Embryonic facial prominence (tissue), 1 donor: ENCODE data around the gene PCED1A.

Source experiments
- DNase-seq: peaks from one replicate; pipeline ENCODE4 v3.0.0-alpha.2; 2016; ENCODE audit errors: extremely low spot score

The PCED1A gene, protein sequence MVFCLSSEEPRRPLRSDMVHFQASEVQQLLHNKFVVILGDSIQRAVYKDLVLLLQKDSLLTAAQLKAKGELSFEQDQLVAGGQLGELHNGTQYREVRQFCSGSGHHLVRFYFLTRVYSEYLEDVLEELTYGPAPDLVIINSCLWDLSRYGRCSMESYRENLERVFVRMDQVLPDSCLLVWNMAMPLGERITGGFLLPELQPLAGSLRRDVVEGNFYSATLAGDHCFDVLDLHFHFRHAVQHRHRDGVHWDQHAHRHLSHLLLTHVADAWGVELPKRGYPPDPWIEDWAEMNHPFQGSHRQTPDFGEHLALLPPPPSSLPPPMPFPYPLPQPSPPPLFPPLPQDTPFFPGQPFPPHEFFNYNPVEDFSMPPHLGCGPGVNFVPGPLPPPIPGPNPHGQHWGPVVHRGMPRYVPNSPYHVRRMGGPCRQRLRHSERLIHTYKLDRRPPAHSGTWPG

DNA sequence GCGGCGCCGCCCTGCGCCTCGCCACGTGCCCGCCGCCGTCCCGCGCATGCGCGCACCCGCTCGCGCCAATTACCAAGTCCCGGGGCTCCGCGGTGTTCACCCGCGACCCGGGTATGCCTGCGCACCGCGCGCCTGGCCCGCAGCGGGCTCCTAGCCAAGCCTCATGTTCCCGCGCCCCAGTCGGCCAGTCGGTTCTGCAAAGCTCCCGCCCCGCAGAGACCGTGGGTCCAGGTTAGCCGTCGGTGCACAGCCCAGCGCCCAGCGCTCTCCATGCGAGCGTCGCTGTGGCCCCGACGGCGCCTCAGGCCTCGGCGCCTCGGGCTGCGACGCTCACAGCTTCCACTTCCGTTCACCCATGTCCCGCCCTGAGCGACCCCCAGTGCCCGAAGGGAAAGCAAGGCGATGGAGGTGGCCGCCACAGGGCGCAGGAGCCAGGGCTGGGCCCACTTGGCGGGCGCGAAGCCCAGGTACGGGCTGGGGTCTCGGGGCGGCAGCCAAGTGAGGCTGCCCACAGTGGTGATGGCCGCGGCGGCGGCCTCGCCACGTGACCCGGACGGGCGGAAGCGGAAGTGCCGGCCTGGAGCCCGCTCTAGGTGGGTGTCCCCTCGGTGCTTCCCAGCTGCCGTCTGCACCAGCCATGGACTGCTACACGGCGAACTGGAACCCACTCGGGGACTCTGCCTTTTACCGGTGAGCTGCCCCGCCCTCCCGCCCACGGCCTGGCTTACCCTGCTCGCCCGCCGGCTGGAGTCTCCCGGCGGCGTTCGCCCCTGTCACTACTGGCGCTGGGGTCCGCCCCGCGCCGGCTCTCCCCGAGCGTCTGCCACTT, at the start of gene PCED1A, which contains the start of gene VPS16:
Gene PCED1A, minus strand, starts transcription at position 518 of the 829 bp plus-strand sequence. CDS start 743 bp downstream, outside the sequence.
Gene VPS16, plus strand, starts transcription at position 608 of the 829 bp plus-strand sequence. Its CDS starts 30 bp downstream, at position 638.
- DNase-seq, result peak; percentile 58

DNA sequence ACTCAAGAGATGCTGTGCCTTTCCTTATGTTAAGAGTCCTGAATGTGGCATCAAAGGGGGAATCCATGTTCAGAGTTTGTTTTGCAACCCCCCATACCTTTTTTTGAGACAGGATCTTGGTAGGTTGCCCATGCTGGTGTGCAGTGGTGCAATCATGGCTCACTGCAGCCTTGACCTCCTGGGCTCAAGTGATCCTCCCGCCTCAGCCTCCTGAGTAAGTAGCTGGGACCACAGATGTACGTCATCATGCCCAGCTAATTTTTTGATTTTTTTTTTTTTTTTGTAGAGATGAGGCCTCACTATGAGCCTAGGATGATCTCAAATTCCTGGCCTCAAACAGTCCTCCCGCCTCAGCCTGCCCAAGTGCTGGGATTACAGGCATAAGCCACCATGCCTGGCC, 49.3 kb upstream of the PCED1A start:
- DNase-seq, result no peak

DNA sequence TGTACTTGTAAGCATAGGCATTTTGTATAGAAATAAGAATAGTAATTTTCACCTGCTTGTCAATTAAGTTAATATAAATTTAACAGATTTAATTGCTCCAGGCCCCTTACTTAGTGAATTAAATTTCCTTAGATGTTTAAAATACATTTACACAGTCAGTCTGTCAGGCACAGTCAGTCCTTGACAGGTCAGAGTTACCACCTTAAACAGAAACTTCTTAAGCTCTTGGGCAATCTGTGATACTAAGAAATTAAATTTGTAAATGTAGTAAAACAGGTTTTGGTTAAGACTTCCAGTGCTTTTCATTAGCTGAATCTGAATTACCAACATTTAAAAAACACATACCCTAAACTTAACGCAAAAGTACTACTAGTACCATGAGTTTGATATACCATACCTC, 48.8 kb upstream of the PCED1A start:
- DNase-seq, result no peak

DNA sequence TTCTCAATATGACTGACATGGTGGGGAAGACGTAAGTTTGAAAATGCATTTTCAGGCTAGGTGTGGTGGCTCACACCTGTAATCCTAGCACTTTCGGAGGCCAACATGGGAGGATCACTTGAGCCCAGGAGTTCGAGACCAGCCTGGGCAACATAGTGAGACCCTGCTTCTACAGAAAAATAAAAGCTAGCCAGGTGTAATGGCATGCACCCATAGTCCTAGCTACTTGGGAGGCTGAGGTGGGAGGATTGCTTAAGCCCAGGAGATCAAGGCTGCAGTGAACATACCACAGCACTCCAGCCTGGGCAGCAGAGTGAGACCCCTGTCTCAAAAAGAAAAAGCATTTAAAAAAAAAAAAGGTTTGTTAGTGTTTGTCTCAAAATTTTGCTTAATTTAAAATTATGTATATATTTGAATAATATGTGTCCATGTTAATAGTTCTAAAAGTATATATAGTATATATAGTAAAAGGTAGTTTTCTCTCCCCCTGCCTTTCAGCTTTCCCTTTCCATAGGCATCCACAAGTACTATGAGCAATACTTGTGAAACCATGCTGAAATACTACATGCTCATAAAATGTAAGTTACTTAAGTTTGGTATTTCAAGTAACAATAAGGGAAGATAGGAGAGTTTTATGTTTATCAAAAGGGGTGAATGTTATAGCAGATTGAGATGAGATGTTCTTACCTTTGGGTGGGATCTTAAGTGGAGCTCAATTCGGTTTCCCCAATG, 47.9 kb upstream of the PCED1A start:
- DNase-seq, result no peak

DNA sequence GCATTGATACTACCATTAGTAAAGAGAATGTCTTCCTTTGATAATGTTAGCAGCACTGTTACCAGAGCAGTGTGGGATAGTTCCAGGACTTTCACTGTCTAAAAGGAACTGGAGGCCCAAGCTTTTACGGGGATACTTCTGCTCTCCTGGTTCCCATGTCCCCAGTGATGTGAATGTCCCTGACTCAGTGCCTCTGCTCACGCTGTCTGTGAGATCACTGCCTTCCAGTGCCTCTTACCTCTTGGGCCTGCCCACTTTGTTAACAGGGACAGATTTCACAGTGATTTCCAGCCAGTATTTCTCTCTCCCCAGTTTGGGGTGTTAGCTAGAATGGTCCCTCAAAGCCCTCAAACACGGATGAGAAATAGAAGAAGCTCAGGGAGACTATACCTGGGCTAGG, 47.3 kb upstream of the PCED1A start:
- DNase-seq, result no peak

DNA sequence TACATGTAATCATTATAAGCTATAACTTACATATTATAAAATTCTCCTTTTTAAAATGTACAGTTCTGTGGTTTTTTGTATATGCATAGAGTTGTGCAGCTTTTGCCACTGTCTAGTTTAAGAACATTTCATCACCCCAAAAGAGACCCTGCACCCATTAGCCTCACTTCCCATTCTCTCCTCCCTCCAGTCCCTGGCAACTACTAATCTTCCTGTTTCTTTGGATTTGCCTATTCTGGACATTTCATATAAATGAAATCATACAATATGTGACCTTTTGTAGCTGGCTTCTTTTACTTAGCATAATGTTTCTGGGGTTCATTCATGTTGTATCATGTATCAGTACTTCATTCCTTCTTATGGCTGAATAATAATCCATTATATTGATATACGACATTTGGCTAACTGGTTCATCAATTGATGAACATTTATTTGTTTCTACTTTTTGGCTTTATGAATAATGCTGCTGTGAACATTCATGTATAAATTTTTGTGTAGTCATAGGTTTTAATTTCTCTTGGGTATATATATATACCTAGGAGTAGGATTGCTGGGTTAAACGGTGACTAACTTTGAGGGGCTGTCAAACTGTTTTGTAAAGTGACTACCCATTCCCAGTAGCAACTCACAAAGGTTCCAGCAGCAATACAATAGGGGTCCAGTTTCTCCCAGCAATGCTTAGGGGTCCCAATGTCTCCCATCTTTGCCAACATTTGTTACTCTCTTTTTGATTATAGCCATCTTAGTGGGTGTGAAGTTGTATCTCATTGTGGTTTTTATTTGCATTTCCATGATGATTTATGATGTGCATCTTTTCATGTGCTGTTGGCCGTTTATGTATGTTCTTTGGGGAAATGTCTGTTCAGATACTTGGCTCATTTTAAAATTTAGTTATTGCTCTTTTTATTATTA, 43.5 kb upstream of the PCED1A start:
- DNase-seq, result no peak

DNA sequence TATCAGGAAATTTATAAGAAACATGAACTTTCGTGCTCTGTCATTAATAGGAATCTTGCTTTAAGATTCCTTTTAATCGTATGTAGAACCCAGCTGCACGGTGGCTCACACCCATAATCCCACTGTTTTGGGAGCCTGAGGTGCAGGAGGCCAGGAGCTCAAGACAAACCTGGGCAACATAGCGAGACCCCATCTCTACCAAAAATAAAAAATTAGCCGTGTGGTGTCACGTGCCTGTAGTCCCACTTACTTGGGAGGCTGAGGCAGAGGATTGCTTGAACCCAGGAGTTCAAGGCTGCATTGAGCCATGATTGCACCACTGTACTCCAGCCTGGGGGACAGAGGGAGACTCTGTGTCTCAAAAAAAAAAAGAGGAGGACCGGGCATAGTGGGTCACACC, 40.2 kb upstream of the PCED1A start:
- DNase-seq, result no peak

DNA sequence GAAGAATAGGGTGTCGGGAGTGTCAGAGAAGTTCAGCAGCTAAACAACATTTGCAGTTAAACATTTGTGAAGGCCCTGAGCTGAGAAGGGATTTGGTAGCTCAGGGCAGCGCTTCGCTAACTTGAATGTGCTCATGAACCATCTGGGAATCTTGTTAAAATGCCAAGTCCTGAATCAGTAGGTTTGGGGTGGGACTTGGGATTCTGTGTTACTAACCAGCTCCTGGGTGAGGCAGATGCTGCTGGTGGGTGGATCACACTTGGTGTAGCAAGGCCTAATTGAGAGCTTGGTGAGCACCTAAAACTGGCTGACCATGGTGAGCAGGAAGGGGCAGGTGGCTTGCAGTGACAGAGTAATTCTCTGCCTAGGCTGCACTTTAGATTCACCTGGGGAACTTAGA, 38.7 kb upstream of the PCED1A start:
- no peak for DNase-seq

DNA sequence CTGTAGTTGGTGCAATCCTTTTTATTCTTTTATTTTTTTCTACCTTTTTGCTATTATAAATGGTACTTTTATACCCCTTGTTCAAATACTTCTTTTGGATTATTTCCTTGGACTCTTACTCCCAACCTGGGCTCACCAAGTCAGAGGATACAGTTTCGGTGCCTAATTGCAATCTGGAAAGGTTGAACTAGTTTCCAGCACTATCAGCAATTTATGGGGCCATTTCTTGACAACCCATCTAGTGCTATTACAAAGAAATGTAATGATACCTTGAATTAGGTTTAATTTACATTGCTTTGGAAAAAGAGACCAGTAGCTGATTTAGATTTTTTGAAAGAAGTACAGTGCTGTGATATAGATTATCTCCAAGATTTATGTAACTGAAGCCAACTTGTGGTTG, 38.1 kb upstream of the PCED1A start:
- no peak for DNase-seq

DNA sequence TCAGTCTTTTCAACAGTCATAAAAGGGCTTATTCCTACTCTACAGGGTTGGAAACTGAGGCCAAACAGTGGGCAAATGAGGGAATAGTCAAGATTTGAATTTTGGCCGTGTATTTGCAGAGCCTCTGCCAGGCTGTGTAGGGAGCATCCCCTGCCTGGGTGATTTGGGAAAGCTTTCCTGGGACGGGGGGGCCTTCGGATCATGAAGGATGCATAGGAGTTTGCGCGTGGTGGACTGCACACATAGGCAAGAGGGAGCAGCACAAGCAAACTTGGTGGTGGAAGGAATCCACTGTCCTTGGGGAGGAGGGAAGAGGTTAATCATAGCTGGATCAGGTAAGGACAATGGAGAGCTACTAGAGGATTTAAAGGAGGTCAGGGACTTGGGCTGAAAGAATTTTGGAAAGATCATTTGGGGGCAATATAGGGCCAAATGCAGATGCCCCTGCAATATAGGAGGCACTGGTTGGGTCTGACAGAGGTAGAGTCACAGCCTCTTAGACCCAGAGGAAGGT, 35.3 kb upstream of the PCED1A start:
- DNase-seq, result no peak

DNA sequence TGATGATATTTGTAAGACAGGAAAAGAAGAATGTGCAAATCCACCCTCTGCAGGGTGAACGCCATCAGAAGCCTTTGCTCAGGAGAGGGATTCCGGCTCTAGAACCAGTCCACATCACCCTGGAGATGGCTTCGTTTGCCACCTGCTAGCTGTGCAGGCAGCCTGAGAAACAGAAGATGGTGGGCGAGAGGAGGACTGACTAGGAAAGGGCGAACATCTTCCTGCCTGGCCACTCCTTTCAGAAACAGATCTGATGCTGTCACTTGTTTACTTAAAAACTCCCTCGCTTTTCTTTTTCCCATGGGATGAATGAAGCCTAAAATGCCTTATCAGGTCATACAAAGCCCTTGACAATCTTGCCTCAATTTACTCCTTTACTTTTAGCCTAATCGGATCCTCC, 34.0 kb upstream of the PCED1A start:
- DNase-seq, result no peak

DNA sequence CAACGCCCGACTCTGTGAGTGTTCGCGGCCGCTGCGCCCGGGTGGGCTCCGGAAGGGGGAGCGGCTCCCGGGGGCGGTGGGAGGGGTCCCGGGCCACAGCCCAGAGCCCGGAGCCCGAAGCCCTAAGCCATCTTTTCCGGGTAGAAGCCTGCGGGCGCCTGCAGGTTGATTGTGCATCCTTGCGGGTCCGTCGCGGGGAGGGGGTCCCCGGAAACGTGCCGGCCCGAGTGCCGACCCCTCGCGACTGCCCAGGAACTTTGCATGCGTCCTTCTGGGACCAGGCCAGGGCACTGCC, 33.2 kb upstream of the PCED1A start:
- no peak for DNase-seq

DNA sequence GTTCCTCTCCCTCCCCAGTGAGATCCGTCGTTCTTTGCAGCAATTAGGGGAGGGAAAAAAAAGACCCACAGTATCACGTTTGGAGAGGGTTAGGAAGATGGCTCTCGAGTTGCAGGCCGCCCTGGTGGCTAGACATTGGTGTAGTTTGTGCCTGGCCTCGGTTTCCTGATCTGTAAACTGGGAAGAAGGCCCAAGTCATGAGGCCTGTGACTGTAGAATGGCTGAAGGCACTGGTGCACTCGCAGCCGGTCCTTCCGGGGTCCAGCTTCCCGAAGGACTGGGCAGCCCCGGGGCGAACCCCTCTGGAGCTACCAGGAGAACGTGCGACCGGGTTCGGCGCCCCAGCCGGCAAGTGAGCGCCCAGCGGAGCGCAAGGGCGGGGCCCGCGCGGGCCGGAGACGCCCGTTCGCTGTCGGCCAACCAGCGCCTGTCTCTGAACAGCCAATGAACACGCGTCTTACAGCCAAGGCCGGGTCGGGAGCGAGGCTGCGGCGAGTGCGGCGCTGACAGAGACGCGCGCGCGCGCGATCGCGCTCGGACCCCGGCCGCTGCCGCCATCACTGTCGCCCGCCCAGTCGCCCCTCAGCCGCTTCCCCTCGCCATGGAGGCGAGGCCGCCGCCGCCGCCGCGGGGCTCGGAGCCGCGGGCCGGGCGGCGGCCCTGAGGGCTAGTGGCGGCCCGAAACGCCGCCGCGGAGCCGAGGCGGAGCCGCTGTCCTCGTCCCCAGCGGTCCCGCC, 32.7 kb upstream of the PCED1A start, which contains the start of gene PTPRA:
Gene PTPRA, plus strand, starts transcription at position 472 of the 737 bp plus-strand sequence. CDS start 90,797 bp downstream, outside the sequence.
- DNase-seq, result peak; percentile 82

DNA sequence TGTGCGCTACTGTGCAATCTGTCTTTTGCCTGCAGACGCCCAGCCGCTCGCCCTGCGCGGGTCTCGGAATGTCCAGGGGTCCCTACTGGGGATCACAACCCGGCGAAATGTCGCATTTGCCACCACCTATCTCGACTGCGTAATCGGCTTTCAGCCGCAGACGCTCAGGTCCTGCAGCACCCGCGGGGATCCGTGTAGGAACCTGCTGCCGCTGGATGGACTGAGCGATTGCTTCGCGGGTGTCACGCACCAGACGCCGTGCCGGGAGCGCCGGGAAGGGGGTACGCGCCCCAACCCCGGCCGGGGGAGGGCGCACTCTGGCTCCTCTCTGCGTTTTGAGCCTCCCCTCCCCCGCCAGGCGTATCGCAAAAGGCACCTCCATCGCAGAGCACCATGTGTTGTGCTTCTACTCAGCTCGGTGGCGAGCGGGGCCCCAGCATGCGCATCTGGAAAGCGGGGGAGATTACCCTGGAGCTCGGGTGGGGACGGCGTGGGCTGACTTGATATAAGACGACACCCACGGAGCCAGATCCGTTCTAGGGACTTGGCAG, 32.1 kb upstream of the PCED1A start:
- DNase-seq, result no peak

DNA sequence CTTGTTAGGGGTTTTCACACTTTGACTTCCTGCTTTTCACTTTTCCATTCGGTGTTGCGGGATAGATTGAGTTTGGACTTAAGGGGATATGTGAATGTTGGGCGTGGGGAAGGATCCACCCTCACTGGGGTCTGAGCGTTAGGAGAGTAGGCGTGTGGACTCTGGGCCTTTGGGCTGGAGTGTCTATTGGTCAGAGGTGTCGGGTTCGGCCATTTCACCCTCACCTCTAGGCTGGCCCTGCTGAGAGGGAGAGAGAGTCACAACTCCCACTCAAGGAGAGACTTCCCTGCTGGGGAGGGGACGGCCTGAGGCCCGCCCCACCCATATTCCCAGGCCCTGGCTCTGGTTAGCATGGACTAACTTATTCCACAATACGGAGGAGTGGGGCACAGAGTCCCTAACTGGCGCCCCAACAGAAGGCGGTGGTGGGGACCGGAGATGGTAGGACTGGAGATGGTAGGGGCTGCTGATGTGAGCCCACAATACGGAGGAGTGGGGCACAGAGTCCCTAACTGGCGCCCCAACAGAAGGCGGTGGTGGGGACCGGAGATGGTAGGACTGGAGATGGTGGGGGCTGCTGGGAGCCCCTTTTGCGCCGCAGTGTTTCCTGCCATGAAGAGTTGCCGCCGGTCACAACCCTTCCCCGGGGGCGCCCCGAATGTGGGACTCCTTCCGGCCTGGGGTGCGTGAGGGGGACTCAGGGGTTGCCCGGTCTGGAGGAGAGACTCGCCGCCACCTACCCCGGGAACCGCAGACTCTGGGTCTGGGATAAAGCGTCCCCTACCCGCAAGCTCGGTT, 31.4 kb upstream of the PCED1A start:
- no peak for DNase-seq

DNA sequence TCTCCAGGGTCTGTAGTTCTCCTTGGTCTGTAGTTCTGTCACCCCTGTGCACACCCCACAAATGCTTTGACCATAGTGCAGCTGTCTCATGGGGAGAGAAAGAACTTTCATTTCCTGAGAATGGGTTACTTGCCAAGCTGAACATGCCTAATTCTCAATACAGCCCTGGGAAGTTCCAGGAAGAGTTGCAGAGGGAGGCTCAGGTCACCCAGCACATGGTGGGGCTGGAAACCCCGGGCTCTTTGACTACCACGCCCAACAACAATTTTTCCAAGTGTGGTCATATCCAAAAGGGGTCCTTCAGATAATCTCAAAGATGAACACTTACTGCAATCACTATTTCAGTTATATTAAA, 30.6 kb upstream of the PCED1A start:
- DNase-seq, result no peak

DNA sequence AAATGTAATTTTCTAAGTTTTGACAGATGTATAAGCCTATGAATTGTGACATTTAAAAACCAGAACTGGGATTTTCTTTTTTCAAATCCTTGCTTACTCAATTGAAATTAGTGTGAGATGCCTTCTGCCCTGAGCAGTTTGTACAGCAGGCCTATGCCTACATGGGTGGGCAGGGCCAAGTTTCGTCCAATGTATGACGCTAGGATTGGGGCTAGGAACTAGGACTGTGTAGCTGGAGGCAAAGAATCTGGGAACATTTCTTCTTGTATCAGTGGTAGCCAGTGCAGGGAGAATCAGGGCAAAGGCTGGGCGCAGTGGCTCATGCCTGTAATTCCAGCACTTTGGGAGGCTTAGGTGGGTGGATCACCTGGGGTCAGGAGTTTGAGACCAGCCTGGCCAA, 28.9 kb upstream of the PCED1A start:
- no peak for DNase-seq

DNA sequence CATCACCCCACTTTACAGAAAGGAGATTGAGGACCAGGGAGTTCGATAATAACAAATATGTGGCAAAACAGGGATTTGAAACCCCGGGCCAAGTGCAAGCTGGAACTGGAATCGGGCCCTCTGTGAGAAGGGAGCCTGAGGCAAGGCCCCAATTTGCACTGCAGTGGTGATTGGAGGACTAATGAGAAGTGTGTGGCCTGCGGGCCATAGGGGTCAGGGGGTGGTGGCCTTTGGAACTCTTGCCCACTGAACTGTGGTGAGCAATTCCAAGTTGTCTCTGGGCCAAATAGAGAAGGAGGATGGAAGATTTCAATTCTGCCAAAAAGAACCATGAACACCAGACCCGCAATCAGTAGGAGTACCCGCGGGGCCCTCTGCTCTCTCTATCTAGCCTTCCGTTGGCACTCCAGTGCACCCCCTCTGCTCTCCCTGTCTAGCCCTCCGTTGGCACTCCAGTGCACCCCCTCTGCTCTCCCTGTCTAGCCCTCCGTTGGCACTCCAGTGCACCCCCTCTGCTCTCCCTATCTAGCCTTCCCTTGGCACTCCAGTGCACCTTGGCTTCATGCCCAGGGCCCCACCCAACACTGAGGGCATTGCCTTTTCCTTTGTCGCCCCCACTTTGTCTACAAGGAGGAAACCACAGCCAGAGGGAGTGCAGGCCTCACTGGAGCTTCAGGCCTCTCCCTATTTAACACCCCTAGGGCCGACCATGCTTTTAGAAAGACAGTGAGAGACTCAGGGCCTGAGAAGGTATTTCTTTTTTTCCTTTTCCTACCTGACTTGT, 26.8 kb upstream of the PCED1A start:
- no peak for DNase-seq
